ENCODE data around the gene CLIC5. TPM values are rescaled to one million over a fixed set of nuclear protein-coding genes. Genes with fewer than 3 reads are reported as not detected.

The CLIC5 gene
- polyA plus RNA-seq, 1 donor (not counting 4 experiments of a cell fraction or from before 2014, with no cell fraction given): 0.09 TPM

- H3K36me3 ChIP-seq (ENCODE audit: control insufficient read depth in 2 of 2, extremely low read depth in 1 of 2, insufficient read depth in 2 of 2, low read length in 2 of 2): no peaks in the 10 kb centered on the region
- H3K79me2 ChIP-seq (ENCODE audit: control insufficient read depth, insufficient read depth, low read length): no peaks in the 10 kb centered on the region
- no peaks in the 10 kb centered on the region for H3K9me3 ChIP-seq (ENCODE audit: control insufficient read depth, low read depth, low read length)
- H3K4me3 ChIP-seq (ENCODE audit: control insufficient read depth in 2 of 3, extremely low read depth in 1 of 3, insufficient read depth in 2 of 3, low read depth in 1 of 3, low read length in 3 of 3): no peak overlapping the region
- dilution Hi-C loops (cut with MboI; ENCODE audit: extremely low pct_ligation_motif_present, low sequenced_read_pairs): no loop called here
- H3K4me1 ChIP-seq (ENCODE audit: control insufficient read depth, extremely low read depth, insufficient read depth, low read length): no peaks in the 10 kb centered on the region
- TF ChIP-seq CTCF (optimal IDR thresholded peaks at IDR 0.05 in 1 of 3, IDR thresholded peaks at IDR 0.05 in 1 of 3, conservative IDR thresholded peaks at IDR 0.05 in 1 of 3; ENCODE audit: extremely low read depth in 1 of 3, insufficient read depth in 2 of 3, low read length in 3 of 3) (no peak), EZH2 (IDR thresholded peaks at IDR 0.05; ENCODE audit: low read length) (no peak)
- no peak for FAIRE-seq
- no peak overlapping the region for H3K4me2 ChIP-seq (ENCODE audit: control insufficient read depth, extremely low read depth, insufficient read depth, low read depth, low read length)
- DNase-seq (ENCODE audit: low read depth, low spot score): no peak
- no peak overlapping the region for H3K27ac ChIP-seq (ENCODE audit: control insufficient read depth, insufficient read depth, low read length)
- H4K20me1 ChIP-seq (ENCODE audit: control insufficient read depth, extremely low read depth, insufficient read depth, low read length): no peaks in the 10 kb centered on the region
- H3K9ac ChIP-seq (ENCODE audit: control insufficient read depth, extremely low read depth, insufficient read depth, low read length): no peak overlapping the region
- no peaks in the 10 kb centered on the region for H3K9me1 ChIP-seq (ENCODE audit: control insufficient read depth, extremely low read depth, insufficient read depth, low read length)
- no peaks in the 10 kb centered on the region for H3K27me3 ChIP-seq (ENCODE audit: control insufficient read depth, extremely low read depth, insufficient read depth, low read length)
- no peak overlapping the region for H2AFZ ChIP-seq (ENCODE audit: control insufficient read depth, low read length)
These were observed 123.5 kb downstream of the CLIC5 start for GRCh38 chr6:45892196-45892595.

- dilution Hi-C loops (cut with MboI; ENCODE audit: extremely low pct_ligation_motif_present, low sequenced_read_pairs): no loop called here
- FAIRE-seq: no peak
These were observed 128.9 kb downstream of the CLIC5 start for GRCh38 chr6:45886776-45887175.

More at GRCh38 chr6:45886776-45887175, 128.9 kb downstream of the CLIC5 start:
- no peak for TF ChIP-seq CTCF (optimal IDR thresholded peaks at IDR 0.05 in 1 of 3, IDR thresholded peaks at IDR 0.05 in 1 of 3, conservative IDR thresholded peaks at IDR 0.05 in 1 of 3; ENCODE audit: extremely low read depth in 1 of 3, insufficient read depth in 2 of 3, low read length in 3 of 3)
- Histone ChIP-seq H3K4me2 (ENCODE audit: control insufficient read depth, extremely low read depth, insufficient read depth, low read depth, low read length) (no peak overlapping the region), H4K20me1 (ENCODE audit: control insufficient read depth, extremely low read depth, insufficient read depth, low read length) (no peaks in the 10 kb centered on the region), H3K9ac (ENCODE audit: control insufficient read depth, extremely low read depth, insufficient read depth, low read length) (no peak overlapping the region), H3K27ac (ENCODE audit: control insufficient read depth, insufficient read depth, low read length) (no peak overlapping the region), H3K79me2 (ENCODE audit: control insufficient read depth, insufficient read depth, low read length) (no peaks in the 10 kb centered on the region), H3K9me1 (ENCODE audit: control insufficient read depth, extremely low read depth, insufficient read depth, low read length) (no peaks in the 10 kb centered on the region), H3K9me3 (ENCODE audit: control insufficient read depth, low read depth, low read length) (no peaks in the 10 kb centered on the region), H3K27me3 (ENCODE audit: control insufficient read depth, extremely low read depth, insufficient read depth, low read length) (peaks cover 8% of the 10 kb centered on the region), H3K4me1 (ENCODE audit: control insufficient read depth, extremely low read depth, insufficient read depth, low read length) (no peaks in the 10 kb centered on the region), H3K4me3 (ENCODE audit: control insufficient read depth in 2 of 3, extremely low read depth in 1 of 3, insufficient read depth in 2 of 3, low read depth in 1 of 3, low read length in 3 of 3) (no peak overlapping the region), H2AFZ (ENCODE audit: control insufficient read depth, low read length) (no peak overlapping the region), H3K36me3 (ENCODE audit: control insufficient read depth in 2 of 2, extremely low read depth in 1 of 2, insufficient read depth in 2 of 2, low read length in 2 of 2) (no peaks in the 10 kb centered on the region)
- no peak for DNase-seq (ENCODE audit: low read depth, low spot score)
